Parathyroid adenoma (tissue), 2 donors: ENCODE results near the gene LATS2.

Experiments
- H2AFZ ChIP-seq: fragments of 300-600 bp; sonication (generic); one replicate; pipeline ENCODE4 v1.7.0; 2017; ENCODE audit warnings: antibody characterized with exemption, mild to moderate bottlenecking
- H3K27ac ChIP-seq: fragments of 300-600 bp; sonication (generic); one replicate; pipeline ENCODE4 v1.7.0; 2017
- H3K27me3 ChIP-seq: fragments of 300-600 bp; sonication (generic); one replicate; pipeline ENCODE4 v1.7.0; 2017; ENCODE audit warnings: low read length; ENCODE audit not compliant: control insufficient read depth, insufficient read depth
- H3K36me3 ChIP-seq: fragments of 300-600 bp; sonication (generic); one replicate; pipeline ENCODE4 v1.7.0; 2017; ENCODE audit warnings: low read length; ENCODE audit not compliant: control insufficient read depth, insufficient read depth
- H3K4me1 ChIP-seq: fragments of 300-600 bp; sonication (generic); one replicate; pipeline ENCODE4 v1.7.0; 2017; ENCODE audit warnings: control low read depth
- H3K4me2 ChIP-seq: fragments of 300-600 bp; sonication (generic); one replicate; pipeline ENCODE4 v1.7.0; 2017; ENCODE audit warnings: low read length
- H3K4me3 ChIP-seq: fragments of 300-600 bp; sonication (generic); one replicate; pipeline ENCODE4 v1.7.0; 2017; ENCODE audit warnings: low read depth, low read length
- H3K79me2 ChIP-seq: fragments of 300-600 bp; sonication (generic); one replicate; pipeline ENCODE4 v1.7.0; 2017; ENCODE audit warnings: control low read depth
- H3K9ac ChIP-seq: fragments of 300-600 bp; sonication (generic); one replicate; pipeline ENCODE4 v1.7.0; 2017; ENCODE audit warnings: mild to moderate bottlenecking
- H3K9me3 ChIP-seq: fragments of 300-600 bp; sonication (generic); one replicate; pipeline ENCODE4 v1.7.0; 2017; ENCODE audit warnings: low read length; ENCODE audit not compliant: control insufficient read depth
- CTCF ChIP-seq: fragments of 300-600 bp; sonication (generic); IDR thresholded peaks from one replicate; pipeline ENCODE4 v1.7.0; 2017; ENCODE audit warnings: antibody characterized with exemption, mild to moderate bottlenecking
- donor health status: primary hyperparathyroidism.

LATS2 gene

GRCh38 chr13:21010621-21011020 is 50.8 kb downstream of the LATS2 start:
- TF ChIP-seq CTCF: no peak
- Histone ChIP-seq H3K4me1 (peaks cover 14% of the 10 kb centered on the region), H3K4me3 (no peak overlapping the region), H3K4me2 (no peak overlapping the region), H2AFZ (no peak overlapping the region), H3K27ac (no peak overlapping the region), H3K79me2 (no peaks in the 10 kb centered on the region), H3K36me3 (no peaks in the 10 kb centered on the region), H3K9ac (no peak overlapping the region), H3K27me3 (no peaks in the 10 kb centered on the region), H3K9me3 (no peaks in the 10 kb centered on the region)

GRCh38 chr13:21009036-21009435 is 52.4 kb downstream of the LATS2 start:
- Histone ChIP-seq H3K4me2 (no peak overlapping the region), H3K4me1 (peaks cover 4% of the 10 kb centered on the region), H3K27ac (no peak overlapping the region), H3K79me2 (no peaks in the 10 kb centered on the region), H3K36me3 (no peaks in the 10 kb centered on the region), H3K9me3 (no peaks in the 10 kb centered on the region), H2AFZ (no peak overlapping the region), H3K27me3 (no peaks in the 10 kb centered on the region), H3K9ac (no peak overlapping the region), H3K4me3 (no peak overlapping the region)
- TF ChIP-seq CTCF: no peak

- Histone ChIP-seq H3K9me3 (no peaks in the 10 kb centered on the region), H3K27me3 (no peaks in the 10 kb centered on the region), H3K79me2 (no peaks in the 10 kb centered on the region), H3K4me1 (peaks cover 3% of the 10 kb centered on the region), H3K27ac (no peak overlapping the region), H3K9ac (no peak overlapping the region), H3K36me3 (no peaks in the 10 kb centered on the region), H3K4me3 (no peak overlapping the region), H2AFZ (no peak overlapping the region), H3K4me2 (no peak overlapping the region)
- TF ChIP-seq CTCF: no peak
These were observed 53.4 kb downstream of the LATS2 start for GRCh38 chr13:21008026-21008425.

GRCh38 chr13:21006141-21007005 is 55.0 kb downstream of the LATS2 start:
- Histone ChIP-seq H3K4me3 (no peak overlapping the region), H3K27me3 (no peaks in the 10 kb centered on the region), H3K79me2 (no peaks in the 10 kb centered on the region), H3K4me2 (no peak overlapping the region), H3K4me1 (no peaks in the 10 kb centered on the region), H3K27ac (no peak overlapping the region), H3K36me3 (no peaks in the 10 kb centered on the region), H2AFZ (no peak overlapping the region), H3K9me3 (no peaks in the 10 kb centered on the region), H3K9ac (no peak overlapping the region)
- no peak for TF ChIP-seq CTCF

- no peaks in the 10 kb centered on the region for H3K4me1 ChIP-seq
- no peaks in the 10 kb centered on the region for H3K27me3 ChIP-seq
- H2AFZ ChIP-seq: no peak overlapping the region
- H3K27ac ChIP-seq: no peak overlapping the region
- H3K36me3 ChIP-seq: no peaks in the 10 kb centered on the region
- H3K79me2 ChIP-seq: no peaks in the 10 kb centered on the region
- H3K9me3 ChIP-seq: no peaks in the 10 kb centered on the region
- no peak overlapping the region for H3K9ac ChIP-seq
- no peak overlapping the region for H3K4me3 ChIP-seq
- no peak overlapping the region for H3K4me2 ChIP-seq
- no peak for TF ChIP-seq CTCF
These were observed 56.2 kb downstream of the LATS2 start for GRCh38 chr13:21005193-21005592.
